HL-60 (cell line): ENCODE data around the gene SASH1.

Experiments
- GABPA ChIP-seq: IDR thresholded peaks from 2 replicates; pipeline ENCODE4 v1.6.1; 2012; ENCODE audit warnings: low read depth
- POLR2AphosphoS5 ChIP-seq: IDR thresholded peaks from 2 replicates; pipeline ENCODE4 v1.6.1; 2012; ENCODE audit warnings: low read depth
- TF ChIP-seq, protein P1 (sequence below): IDR thresholded peaks from one replicate; pipeline ENCODE4 v1.5.1; 2011; ENCODE audit warnings: low read length, control low read depth, inconsistent platforms; ENCODE audit not compliant: insufficient read depth
- TF ChIP-seq, protein P2 (sequence below): IDR thresholded peaks from 2 replicates; pipeline ENCODE4 v1.6.1; 2012; ENCODE audit warnings: low read depth; ENCODE audit not compliant: insufficient replicate concordance

DNA sequence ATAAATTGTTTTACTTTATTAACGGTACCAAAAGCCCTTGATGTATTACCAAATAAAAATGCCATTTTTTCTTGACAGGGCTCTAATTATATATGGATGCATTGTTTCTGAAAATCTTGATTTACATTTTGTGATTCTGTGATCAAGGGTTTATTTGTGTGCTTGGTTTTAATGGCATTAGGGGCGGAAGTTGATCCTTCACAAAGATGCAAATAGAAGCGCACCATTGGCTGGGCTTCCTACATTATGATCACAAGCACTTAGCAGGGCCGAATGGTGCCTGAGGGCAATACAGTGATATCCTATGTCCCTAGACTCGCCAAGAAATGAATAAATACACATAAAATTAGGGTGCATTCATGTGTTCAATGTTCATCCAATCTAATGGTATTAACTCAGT, 231.3 kb downstream of the SASH1 start:
- TF ChIP-seq, protein P1, sequence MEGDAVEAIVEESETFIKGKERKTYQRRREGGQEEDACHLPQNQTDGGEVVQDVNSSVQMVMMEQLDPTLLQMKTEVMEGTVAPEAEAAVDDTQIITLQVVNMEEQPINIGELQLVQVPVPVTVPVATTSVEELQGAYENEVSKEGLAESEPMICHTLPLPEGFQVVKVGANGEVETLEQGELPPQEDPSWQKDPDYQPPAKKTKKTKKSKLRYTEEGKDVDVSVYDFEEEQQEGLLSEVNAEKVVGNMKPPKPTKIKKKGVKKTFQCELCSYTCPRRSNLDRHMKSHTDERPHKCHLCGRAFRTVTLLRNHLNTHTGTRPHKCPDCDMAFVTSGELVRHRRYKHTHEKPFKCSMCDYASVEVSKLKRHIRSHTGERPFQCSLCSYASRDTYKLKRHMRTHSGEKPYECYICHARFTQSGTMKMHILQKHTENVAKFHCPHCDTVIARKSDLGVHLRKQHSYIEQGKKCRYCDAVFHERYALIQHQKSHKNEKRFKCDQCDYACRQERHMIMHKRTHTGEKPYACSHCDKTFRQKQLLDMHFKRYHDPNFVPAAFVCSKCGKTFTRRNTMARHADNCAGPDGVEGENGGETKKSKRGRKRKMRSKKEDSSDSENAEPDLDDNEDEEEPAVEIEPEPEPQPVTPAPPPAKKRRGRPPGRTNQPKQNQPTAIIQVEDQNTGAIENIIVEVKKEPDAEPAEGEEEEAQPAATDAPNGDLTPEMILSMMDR = no peak
- no peak for TF ChIP-seq POLR2AphosphoS5
- TF ChIP-seq, protein P2, sequence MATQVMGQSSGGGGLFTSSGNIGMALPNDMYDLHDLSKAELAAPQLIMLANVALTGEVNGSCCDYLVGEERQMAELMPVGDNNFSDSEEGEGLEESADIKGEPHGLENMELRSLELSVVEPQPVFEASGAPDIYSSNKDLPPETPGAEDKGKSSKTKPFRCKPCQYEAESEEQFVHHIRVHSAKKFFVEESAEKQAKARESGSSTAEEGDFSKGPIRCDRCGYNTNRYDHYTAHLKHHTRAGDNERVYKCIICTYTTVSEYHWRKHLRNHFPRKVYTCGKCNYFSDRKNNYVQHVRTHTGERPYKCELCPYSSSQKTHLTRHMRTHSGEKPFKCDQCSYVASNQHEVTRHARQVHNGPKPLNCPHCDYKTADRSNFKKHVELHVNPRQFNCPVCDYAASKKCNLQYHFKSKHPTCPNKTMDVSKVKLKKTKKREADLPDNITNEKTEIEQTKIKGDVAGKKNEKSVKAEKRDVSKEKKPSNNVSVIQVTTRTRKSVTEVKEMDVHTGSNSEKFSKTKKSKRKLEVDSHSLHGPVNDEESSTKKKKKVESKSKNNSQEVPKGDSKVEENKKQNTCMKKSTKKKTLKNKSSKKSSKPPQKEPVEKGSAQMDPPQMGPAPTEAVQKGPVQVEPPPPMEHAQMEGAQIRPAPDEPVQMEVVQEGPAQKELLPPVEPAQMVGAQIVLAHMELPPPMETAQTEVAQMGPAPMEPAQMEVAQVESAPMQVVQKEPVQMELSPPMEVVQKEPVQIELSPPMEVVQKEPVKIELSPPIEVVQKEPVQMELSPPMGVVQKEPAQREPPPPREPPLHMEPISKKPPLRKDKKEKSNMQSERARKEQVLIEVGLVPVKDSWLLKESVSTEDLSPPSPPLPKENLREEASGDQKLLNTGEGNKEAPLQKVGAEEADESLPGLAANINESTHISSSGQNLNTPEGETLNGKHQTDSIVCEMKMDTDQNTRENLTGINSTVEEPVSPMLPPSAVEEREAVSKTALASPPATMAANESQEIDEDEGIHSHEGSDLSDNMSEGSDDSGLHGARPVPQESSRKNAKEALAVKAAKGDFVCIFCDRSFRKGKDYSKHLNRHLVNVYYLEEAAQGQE = no peak
- TF ChIP-seq GABPA = no peak
